K562 treated with DMSO at 1 percent for 24 hours (cell line): Measurements from ENCODE around the gene C1QTNF4. TPM values are rescaled to one million over a fixed set of nuclear protein-coding genes. Genes with fewer than 3 reads are reported as not detected.

Experiments used
- total RNA-seq: library from RNA; unstranded; fragments of 300-600 nt; gene quantifications from 2 replicates; pipeline ENCODE4 v1.2.3, GENCODE V29; 2022; ENCODE audit warnings: low read depth; ENCODE audit not compliant: insufficient read depth

Gene C1QTNF4
- total RNA-seq = not detected in 2 replicates

DNA sequence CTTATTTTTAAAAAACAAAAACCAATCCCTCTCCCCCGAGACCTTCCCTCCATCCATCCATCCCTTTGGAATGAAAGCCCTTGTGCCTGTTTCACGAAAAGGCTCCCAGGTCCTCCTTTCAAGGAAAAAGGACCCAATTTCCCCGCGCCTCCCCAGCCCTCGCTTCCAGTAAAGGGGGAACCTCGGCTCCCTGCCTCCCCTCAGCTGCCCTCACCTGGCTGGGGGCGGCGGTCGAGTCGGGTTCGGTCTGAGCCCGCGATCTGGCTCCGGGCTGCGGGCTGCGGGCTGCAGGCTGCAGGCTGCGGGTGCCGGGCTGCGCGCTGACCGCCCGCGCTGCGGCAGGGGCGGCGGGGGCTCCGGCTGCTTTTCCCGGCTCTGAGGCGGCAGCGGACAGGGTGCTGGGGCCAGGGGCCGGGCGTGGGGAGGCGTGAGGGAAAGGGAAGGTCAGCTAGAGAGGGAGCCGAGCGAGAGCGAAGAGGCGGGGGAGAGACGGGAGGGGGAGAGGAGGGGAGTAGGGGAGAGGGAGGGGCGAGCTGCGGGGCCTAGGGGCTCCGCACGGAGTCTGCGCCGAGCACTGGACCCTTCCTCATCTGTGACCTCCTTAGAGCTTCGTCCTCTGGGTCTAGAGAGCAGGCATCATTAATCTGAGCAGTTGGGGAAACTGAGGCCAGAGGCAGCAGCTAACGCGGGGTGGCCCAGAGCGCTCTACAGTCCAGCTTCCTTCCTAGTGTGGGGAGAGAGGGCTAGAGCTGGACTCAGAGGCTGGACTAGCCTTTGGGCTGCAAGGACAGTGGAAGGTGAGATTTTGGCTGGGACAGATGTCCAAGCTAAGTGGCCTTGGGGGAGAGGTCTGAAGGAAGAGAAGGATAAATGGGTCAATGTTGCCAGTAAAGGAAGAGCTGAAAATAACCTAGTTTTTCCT lies at the start of gene C1QTNF4:
Gene C1QTNF4, minus strand, starts transcription at position 478 of the 922 bp plus-strand sequence. CDS start 3,601 bp downstream, outside the sequence.

DNA sequence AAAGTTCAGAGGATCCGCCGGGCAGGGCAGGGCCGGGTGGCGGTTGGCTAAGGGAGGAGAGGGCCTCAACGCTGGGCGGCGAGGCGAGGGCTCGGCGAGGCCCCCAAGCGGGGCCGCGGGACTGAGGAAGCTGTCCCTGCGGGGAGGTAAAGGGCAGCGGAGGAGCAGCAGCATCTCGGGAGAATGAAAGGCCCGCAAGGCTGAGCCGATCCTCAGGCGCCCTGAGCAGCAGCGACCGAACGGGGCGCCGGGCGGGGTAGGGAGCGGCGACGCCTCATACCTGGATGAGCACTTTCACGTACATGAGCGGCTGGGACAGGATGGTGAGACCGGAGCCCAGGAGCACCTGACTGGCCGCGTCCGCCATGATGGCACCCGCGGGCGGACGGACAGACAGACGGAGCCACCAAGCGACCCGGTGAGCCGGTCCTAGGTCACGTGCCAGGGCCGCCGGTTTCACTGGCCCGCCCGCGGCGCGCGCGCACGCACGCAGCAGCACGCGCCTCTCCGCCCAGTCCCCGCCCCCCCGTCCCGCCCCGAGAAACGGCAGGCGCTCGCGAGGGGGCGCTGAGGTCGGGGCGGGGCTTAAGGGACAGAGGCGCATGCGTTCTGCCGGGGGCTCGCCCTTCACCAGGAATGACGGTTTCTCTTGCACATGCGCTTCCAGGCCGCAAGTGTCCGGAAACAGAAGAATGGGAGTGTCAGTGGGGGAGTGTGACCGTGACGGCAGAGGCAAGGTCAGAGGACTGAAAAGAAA lies 48.1 kb upstream of the C1QTNF4 start, which contains the start of gene MTCH2:
Gene MTCH2, minus strand, starts transcription at position 461 of the 757 bp plus-strand sequence. Its CDS starts 94 bp downstream, at position 367.

DNA sequence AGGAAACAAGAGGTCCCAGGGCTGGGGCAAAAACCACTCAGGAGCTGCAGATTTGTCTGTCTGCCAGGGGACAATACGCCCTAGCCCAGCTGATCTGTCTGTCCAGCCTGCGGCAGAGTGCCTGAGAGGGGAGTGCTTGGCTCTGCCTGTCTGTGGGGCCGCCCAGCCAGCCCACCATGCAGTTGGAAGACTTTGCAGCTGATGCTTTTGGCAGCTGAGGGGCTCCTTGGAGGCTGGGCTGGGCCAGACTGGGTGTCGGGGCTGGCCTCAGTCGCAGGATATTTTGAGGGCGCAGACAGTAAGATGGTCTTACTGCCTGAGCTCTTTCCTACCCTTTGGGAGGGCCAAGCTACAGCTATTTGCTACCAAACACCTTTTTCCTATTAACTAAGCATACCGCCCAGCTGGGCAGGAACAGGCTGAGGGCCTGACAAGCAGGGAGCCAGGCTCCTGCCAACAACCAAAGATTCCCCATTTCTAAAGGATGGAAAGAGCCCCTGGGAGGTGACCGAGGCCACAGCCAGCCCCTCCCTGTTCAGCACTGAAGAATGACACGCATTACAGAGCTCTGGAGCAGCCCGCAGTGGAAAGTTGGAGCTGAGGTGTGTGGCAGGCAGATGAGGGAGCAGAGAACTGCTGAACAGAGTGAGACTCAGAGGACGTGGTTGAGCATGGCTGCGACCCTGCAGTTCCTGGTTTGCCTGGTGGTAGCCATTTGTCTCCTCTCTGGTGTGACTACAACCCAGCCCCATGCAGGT lies 7.9 kb downstream of the C1QTNF4 start, which contains the start of gene FAM180B:
Gene FAM180B, plus strand, starts transcription at position 581 of the 758 bp plus-strand sequence. Its CDS starts 91 bp downstream, at position 672.

DNA sequence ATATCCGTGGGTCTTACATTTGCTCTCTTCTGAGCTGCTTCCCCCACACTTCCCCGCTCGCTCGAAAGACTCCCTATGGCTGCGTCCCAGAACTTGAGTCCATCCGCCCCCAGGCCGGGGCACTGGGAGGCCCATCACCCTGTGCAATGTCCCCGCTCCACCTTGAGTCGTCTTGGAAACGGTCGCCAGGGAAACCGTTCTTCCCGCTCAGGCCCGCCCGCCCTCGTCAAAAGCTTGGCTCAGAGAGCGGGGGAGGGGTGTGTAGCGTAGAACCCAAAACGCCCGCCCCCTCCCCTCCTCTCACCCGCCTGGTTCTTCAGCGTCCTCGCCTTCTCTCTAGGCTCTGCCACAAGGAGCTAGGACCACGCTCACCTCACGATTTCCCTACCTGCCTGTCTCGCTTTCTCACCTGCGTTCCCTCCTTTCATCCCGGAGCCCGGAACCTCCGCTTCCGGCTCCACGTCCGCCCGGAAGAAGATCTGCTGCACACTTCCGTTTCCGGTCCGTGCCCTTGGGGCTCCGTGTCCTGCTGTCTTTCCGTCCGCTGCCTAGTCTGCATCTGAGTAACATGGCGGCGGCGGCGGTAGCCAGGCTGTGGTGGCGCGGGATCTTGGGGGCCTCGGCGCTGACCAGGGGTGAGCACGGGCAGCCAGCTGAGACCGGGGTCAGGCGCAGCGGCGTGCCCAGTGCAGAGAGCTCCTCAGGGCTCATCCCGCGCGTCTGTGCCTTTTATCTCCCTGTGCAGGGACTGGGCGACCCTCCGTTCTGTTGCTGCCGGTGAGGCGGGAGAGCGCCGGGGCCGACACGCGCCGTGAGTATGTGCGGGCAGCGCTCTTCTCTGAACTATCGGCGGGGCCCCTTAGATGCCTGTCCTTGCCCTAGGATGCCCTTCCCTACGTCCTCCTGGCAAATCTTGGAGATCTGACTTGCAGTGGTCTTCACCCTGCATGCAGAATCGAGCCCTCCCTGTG lies 15.4 kb downstream of the C1QTNF4 start, which contains the start of the genes KBTBD4 and NDUFS3:
Gene KBTBD4, minus strand, starts transcription at position 447 of the 971 bp plus-strand sequence. Its CDS starts 19 bp downstream, at position 428.
Gene NDUFS3, plus strand, starts transcription at position 551 of the 971 bp plus-strand sequence. Its CDS starts 18 bp downstream, at position 569.

DNA sequence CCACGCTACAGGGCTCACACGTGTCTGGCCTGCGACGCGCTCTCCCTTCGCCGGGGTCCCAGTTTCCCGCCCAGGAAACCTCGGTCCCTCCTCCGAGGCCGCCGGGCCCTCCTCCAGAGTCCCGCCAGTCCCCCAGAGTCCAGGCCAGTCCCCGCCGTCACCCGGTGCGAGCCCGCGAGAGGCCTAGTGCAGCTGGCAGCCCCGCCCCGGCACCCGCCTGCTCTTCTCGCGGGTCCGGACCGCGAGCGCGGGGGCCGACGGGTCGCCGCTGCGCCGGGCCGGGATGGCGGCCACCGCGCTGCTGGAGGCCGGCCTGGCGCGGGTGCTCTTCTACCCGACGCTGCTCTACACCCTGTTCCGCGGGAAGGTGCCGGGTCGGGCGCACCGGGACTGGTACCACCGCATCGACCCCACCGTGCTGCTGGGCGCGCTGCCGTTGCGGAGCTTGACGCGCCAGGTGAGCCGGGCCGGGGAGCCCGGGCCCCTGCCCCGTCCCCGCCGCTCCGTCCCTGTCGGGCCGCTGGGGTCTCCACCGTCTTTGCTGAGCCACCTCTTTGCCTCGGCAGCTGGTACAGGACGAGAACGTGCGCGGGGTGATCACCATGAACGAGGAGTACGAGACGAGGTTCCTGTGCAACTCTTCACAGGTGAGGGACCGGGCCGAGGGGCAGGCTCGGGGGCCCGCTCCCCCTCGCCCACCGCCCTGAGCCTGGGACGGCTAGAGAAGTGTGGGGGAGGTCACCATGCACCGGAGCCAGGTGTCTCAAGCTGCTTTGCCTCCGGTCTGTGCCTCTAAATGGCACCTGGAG lies 28.7 kb downstream of the C1QTNF4 start, which contains the start of gene PTPMT1:
Gene PTPMT1, plus strand, starts transcription at position 260 of the 809 bp plus-strand sequence. Its CDS starts 24 bp downstream, at position 284.

DNA sequence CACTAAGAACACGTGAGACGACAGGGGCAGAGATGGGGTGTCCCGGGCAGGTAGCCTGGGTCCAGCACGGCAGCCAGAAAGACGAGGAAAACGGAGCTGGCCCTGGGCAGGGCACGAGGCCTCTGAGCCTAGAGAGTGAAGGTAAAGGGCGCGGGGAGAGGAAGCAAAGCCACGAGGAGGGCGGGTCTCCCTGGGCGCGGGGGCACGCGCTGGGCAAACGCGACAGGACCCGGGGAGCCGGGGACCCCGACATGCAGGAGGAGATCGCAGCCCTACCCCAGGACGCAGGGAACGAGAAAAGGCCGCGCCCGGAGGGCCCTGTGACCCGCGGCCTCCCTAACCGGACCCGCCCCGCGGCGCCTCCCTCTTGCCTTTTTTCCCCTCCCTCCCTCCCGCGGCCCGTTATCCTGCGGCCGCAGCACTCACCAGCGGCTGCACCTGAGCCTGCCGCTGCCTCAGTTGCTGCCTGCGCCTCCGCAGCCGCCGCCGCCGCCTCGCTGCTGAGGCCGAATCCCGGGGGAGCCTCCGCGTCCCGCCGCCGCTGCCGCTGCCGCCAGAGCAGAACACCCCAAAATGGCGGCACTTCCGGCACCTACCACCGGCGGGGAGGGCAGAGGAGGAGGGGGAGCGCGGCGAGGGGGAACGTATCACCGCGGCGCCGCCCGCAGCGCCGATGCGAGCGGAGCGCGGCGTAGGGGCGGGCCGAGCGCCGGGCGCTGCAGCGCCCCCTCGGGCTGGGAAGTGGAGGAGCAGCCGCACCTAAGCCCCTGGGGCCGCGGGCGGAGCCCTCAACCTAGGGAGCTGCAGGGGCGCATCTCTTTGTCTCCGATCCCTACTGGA lies 41.4 kb downstream of the C1QTNF4 start, which contains the start of gene CELF1:
Gene CELF1, minus strand, starts transcription at position 567 of the 840 bp plus-strand sequence. CDS start 53,609 bp downstream, outside the sequence.

Other genes with a start within 250 kb of the C1QTNF4 start
- gene MYBPC3, start 241.7 kb downstream of the C1QTNF4 start, total RNA-seq = 0.07 and 0.14 TPM in 2 replicates
- gene SPI1, start 215.9 kb downstream of the C1QTNF4 start, total RNA-seq = 97.0 and 98.7 TPM in 2 replicates
- gene SLC39A13, start 185.8 kb downstream of the C1QTNF4 start, total RNA-seq = 36.8 and 37.2 TPM in 2 replicates
- 257 and 263 TPM in 2 replicates for gene PSMC3, start 168.0 kb downstream of the C1QTNF4 start, total RNA-seq
- 1.0 TPM in 1 of 2 replicates, not detected in the other for gene RAPSN, start 145.3 kb downstream of the C1QTNF4 start, total RNA-seq
- gene CELF1, start 41.3 kb downstream of the C1QTNF4 start, total RNA-seq = 25.5 and 29.4 TPM in 2 replicates
- gene PTPMT1, start 28.8 kb downstream of the C1QTNF4 start, total RNA-seq = 148 and 158 TPM in 2 replicates
- gene KBTBD4, start 15.4 kb downstream of the C1QTNF4 start, total RNA-seq = 14.7 and 15.5 TPM in 2 replicates
- gene NDUFS3, start 15.3 kb downstream of the C1QTNF4 start, total RNA-seq = 186 and 187 TPM in 2 replicates
- not detected in 2 replicates for gene FAM180B, start 7.7 kb downstream of the C1QTNF4 start, total RNA-seq
- 52.9 and 61.5 TPM in 2 replicates for gene MTCH2, start 48.1 kb upstream of the C1QTNF4 start, total RNA-seq
- gene AGBL2, start 121.0 kb upstream of the C1QTNF4 start, total RNA-seq = 0.19 and 1.1 TPM in 2 replicates
- gene FNBP4, start 172.9 kb upstream of the C1QTNF4 start, total RNA-seq = 34.5 and 36.9 TPM in 2 replicates